GM12873 (cell line): Measurements from ENCODE around the gene SH3RF1.

Source experiments
- TF ChIP-seq, protein P1 (sequence below): IDR thresholded peaks from 2 replicates; pipeline ENCODE4 v1.5.1; 2012; ENCODE audit warnings: low read depth, mild to moderate bottlenecking, moderate library complexity, low read length, control low read depth; ENCODE audit not compliant: insufficient read depth; ENCODE audit errors: missing control alignments

SH3RF1 gene

DNA sequence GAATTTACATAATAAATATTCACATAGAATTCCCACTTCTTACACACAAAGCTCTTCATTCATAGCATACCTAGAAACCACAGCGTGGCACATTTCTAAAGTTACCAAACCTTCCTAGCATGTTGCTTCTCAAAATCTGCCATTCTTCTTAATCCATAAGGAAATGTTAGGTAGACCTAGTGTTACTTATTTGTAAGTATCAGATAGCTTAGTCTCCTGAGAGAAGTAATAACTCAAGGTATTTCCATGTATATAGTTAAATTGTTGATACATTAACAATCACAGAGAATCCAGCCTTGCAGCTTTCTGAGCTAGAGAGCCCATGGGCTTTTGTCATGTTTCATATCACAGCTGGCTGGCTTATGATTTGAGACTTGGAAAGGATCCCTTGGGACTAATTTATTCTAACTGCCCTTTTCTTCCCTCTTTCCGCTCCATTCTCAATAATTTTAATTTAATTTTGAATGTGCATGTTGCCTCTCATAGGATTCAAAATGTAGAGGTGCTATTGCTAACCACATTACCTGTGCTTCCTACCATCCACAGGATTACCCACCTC, 17.6 kb downstream of the SH3RF1 start:
- TF ChIP-seq, protein P1, sequence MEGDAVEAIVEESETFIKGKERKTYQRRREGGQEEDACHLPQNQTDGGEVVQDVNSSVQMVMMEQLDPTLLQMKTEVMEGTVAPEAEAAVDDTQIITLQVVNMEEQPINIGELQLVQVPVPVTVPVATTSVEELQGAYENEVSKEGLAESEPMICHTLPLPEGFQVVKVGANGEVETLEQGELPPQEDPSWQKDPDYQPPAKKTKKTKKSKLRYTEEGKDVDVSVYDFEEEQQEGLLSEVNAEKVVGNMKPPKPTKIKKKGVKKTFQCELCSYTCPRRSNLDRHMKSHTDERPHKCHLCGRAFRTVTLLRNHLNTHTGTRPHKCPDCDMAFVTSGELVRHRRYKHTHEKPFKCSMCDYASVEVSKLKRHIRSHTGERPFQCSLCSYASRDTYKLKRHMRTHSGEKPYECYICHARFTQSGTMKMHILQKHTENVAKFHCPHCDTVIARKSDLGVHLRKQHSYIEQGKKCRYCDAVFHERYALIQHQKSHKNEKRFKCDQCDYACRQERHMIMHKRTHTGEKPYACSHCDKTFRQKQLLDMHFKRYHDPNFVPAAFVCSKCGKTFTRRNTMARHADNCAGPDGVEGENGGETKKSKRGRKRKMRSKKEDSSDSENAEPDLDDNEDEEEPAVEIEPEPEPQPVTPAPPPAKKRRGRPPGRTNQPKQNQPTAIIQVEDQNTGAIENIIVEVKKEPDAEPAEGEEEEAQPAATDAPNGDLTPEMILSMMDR: no peak

DNA sequence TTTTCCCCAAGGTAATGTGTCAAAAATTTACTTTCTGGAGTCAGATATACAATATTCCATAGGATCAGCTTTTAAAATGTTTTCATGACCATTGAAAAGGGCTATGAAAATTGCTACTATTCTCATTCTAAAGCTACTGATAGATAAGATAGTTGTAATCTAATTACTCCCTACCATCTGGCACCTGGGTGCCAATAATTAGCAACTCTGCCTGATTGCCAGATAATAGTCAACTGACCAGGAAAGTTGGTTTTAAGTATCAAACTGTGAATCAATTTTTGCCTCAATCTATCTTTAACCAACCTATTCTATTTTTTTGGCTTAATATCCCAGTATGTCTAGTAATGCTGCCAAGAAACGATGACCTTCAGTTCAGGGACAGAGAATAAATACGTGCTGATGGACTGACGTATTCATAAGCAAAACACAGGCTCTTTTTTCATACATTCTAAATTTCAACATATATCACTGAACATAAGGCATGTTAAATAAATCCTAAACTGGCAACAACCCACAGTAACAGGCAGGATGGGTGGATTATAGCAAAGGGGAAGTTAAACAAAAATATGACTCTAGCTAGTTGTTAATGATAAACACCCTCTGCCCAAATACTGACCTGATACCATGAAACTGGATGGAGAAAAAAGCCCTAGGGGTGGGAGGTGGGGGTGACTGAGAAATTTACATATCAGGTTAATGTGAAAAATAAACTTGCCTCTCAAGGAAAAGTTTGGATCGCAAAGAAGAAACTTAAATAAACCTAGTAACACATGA, 18.2 kb downstream of the SH3RF1 start:
- TF ChIP-seq, protein P1: no peak

DNA sequence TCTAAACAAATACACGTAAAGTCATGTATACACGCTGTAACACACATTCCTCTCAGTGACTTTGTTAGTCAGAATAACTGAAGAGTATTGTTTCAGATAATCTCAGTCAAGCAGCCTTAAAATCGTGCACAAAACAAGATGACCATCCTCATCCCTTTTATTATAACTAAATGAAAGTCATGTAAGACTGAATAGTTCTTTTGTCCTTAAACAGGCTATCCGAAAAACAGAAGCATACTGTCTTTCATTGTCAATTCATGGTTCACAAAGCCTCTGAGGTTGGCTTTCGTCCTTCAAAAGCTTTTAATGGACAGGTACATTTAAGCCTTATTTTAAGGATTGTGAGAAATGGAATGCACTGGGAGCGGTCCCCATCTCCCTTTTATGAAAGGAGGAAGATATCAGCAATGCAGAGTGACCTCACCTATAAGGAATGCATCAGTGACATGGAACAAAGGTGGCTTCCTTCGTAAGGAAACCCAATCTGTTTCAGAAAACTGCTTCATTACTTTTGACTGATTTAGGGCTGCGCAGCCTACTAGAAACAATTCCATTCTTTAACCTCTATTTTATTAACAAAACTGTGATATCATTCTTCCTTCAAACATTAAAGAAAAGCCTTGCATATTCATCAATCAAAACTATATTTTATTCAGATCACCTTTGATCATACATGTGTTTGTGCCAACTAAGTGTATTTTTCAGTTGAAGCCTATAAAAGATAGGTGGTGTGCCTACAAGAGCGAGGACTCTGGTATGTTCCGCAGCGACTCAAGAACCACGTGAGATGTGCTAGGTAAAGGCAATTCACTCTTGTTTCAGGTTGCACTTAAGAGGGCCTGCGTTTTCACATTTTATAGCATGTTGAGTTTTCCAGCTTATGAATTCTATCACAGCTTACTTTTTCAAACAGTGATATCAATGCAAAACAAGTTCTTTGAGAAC, 19.2 kb downstream of the SH3RF1 start:
- TF ChIP-seq, protein P1: no peak

DNA sequence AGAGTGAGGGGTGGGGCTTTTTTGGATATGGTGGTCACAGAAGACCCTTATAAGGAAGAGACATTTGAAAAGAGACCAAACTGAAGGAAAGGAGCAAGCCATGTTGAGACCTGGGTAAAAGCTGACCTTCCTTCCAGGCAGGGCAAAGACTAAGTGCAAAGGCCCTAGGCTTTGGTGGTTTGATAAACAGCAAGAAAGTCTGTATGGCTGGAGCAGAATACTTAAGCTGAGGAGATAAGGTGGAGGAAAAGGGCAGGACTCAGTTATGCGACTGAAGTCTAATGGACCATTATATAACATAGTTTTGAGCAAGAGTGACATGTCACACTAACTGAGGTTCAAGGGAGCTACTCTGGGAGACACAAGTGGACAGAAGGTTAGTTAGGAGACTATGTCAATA, 20.0 kb downstream of the SH3RF1 start:
- TF ChIP-seq, protein P1: no peak

DNA sequence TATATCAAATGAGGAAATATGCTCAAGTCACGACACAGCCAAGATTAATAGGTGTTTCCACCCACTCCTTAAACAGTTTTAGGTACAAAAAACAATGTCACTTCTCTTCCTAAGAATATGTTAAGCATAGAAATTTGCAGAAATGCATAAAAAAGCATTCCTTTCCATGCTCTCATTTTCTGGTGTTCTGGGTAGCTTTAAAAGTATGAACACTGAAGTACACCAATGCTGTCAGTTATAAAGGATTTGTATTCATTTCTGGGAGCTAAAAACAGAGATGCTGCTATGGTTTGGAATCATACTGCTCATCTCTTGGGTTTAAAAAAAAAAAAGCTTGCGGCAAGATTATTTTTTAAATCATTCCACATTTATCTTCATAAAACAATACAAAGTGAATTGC, 20.8 kb downstream of the SH3RF1 start:
- TF ChIP-seq, protein P1: no peak

DNA sequence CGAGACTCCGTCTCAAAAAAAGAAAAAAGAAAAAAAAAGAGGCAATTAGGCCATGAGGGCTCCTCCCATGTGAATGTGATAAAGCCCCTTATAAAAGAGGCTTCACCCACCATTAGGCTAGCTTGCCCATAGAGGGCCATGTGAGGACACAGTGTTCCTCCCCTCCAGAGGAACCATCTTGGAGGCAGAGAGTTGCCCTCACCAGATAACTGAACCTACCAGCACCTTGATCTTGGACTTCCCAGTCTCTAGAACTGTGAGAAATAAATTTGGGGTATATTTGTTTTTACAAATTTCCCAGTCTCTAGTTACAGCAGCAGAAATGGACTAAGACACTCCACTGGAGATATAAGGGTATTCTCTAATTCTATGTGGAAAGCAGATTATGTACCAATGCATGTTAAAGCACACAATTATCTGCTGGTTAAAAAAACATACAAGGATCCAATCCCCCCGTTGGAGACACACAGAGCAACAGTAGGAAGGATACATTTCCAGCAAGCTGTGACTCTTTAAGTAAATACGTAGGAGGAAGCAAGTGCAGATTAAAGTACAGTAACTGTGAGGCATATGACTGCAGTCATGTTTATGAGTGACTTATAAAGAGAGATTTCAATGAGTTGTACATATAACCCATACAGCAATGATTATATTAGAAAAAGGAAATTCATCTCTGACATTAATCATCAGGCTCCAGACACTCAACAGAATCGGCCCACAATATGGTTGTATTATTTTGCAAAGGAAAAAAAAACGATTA, 21.4 kb downstream of the SH3RF1 start:
- TF ChIP-seq, protein P1: no peak
